Colonic mucosa (tissue), 4 donors: ENCODE results near the gene RAD51. TPM values are rescaled to one million over a fixed set of nuclear protein-coding genes. Genes with fewer than 3 reads are reported as not detected.
"Not testable (repeated sequence)": the region's sequence is repeated elsewhere in the genome, so short reads cannot be mapped to it uniquely, and the experiment has no call there.

ENCODE experiments used
- DNase-seq: peaks from one replicate; pipeline ENCODE4 v3.0.0-alpha.2; 2020
- H3K27ac ChIP-seq: fragments of 200-600 bp; one replicate; pipeline ENCODE4 v1.8.0; 2021
- H3K27me3 ChIP-seq: fragments of 200-600 bp; one replicate; pipeline ENCODE4 v1.8.0; 2021
- H3K36me3 ChIP-seq: fragments of 200-600 bp; one replicate; pipeline ENCODE4 v1.8.0; 2021
- H3K4me1 ChIP-seq: fragments of 200-600 bp; one replicate; pipeline ENCODE4 v1.8.0; 2021; ENCODE audit warnings: mild to moderate bottlenecking
- H3K4me3 ChIP-seq: fragments of 200-600 bp; one replicate; pipeline ENCODE4 v1.8.0; 2021
- H3K9ac ChIP-seq, 2 donors: one replicate each; pipeline ENCODE4 v1.7.0; 2013; ENCODE audit warnings: control low read depth in 2 of 2, low read depth in 2 of 2, low read length in 2 of 2
- H3K9me3 ChIP-seq: fragments of 200-600 bp; one replicate; pipeline ENCODE4 v1.8.0; 2021
- intact Hi-C: fragments of 100-400 bp; cut with DNase I; formaldehyde crosslinking; loops from one replicate; pipeline ENCODE4 v1.14.1; 2022
- total RNA-seq, 2 donors: library from RNA; stranded (reverse); fragmentation: NEBNext Ultra II Directional in 1 of 2; extraction: Animal tissue kit (Norgen Biotek cat#: 25700) in 1 of 2; gene quantifications; one replicate each; pipeline ENCODE4 v1.2.1, GENCODE V29; 2021
- TF ChIP-seq, protein P1 (sequence below): fragments of 200-600 bp; IDR thresholded peaks from one replicate; pipeline ENCODE4 v1.8.0; 2022; ENCODE audit warnings: antibody characterized with exemption, mild to moderate bottlenecking
- donor health status: healthy.
- donor health status: DM: no; HTN: no; CAD: no.
- donor health status: DM: no; HTN: no; CAD: no.

Gene RAD51
- total RNA-seq, 2 donors from 2014 or later = 10.0 to 30.5 TPM

DNA sequence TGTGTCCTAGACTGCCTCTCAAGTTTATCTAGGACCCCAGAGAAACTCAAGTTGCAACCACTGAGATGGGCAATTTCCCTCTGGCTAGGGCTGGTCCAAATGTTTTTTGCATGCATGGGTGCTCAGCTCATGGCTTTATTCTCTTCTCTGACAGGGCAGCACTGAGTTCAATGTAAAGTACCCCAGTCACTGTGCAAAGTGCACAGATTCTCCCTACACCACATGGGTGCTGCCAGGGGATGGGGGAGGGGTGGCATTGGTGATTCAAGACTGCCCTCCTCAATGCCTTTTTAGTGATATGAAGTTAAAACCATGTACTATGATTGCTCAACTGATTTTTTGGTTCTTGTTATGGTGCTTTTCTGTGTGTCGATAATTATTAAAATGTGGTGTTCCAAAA, 14.8 kb upstream of the RAD51 start:
- Histone ChIP-seq H3K4me3 (no peak overlapping the region), H3K9me3 (no peaks in the 10 kb centered on the region), H3K9ac (no peak overlapping the region), H3K4me1 (no peaks in the 10 kb centered on the region), H3K27me3 (no peaks in the 10 kb centered on the region), H3K36me3 (no peaks in the 10 kb centered on the region), H3K27ac (no peak overlapping the region)
- no peak for DNase-seq
- TF ChIP-seq, protein P1, sequence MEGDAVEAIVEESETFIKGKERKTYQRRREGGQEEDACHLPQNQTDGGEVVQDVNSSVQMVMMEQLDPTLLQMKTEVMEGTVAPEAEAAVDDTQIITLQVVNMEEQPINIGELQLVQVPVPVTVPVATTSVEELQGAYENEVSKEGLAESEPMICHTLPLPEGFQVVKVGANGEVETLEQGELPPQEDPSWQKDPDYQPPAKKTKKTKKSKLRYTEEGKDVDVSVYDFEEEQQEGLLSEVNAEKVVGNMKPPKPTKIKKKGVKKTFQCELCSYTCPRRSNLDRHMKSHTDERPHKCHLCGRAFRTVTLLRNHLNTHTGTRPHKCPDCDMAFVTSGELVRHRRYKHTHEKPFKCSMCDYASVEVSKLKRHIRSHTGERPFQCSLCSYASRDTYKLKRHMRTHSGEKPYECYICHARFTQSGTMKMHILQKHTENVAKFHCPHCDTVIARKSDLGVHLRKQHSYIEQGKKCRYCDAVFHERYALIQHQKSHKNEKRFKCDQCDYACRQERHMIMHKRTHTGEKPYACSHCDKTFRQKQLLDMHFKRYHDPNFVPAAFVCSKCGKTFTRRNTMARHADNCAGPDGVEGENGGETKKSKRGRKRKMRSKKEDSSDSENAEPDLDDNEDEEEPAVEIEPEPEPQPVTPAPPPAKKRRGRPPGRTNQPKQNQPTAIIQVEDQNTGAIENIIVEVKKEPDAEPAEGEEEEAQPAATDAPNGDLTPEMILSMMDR = no peak
- intact Hi-C loops = no loop called here

DNA sequence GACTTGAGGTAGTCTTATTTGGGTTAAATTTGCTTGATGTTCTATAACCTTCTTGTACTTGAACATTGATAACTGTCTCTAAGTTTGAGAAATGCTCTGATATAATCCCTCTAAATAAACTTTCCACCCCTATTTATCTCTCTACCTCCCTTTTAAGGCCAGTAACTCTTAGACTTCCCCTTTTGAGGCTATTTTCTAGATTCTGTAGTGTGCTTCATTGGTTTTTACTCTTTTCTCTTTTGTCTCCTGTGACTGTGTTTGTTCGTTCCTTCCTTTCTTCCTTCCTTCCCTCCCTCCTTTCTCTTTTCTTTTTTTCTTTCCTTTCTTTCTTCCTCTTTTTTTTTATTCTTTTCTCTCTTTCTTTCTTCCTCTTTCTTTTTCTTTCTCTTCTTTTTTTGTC, 14.0 kb upstream of the RAD51 start:
- DNase-seq, H3K27me3 ChIP-seq, H3K9me3 ChIP-seq, H3K4me3 ChIP-seq, H3K4me1 ChIP-seq, intact Hi-C loops, H3K9ac ChIP-seq, H3K36me3 ChIP-seq, H3K27ac ChIP-seq: not testable (repeated sequence)

DNA sequence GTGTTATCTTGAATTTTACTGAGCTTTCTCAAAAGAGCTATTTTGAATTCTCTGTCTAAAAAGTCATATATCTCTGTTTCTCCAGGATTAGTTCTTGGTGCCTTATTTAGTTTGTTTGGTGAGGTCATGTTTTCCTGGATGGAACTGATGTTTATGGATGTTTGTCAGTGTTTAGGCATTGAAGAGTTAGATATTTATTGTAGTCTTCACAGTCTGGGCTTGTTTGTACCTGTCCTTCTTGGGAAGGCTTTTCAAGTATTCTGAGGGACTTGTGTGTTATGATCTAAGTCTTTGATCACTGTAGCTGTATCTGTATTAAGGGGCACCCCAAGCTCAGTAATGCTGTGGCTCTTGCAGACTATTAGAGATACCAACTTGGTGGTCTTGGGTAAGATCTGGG, 10.6 kb upstream of the RAD51 start:
- DNase-seq = no peak
- Histone ChIP-seq H3K9ac (no peak overlapping the region), H3K4me3 (no peak overlapping the region), H3K9me3 (no peaks in the 10 kb centered on the region), H3K36me3 (no peaks in the 10 kb centered on the region), H3K4me1 (no peaks in the 10 kb centered on the region), H3K27ac (no peak overlapping the region), H3K27me3 (no peaks in the 10 kb centered on the region)
- intact Hi-C loops = no loop called here
- TF ChIP-seq, protein P1 = no peak

DNA sequence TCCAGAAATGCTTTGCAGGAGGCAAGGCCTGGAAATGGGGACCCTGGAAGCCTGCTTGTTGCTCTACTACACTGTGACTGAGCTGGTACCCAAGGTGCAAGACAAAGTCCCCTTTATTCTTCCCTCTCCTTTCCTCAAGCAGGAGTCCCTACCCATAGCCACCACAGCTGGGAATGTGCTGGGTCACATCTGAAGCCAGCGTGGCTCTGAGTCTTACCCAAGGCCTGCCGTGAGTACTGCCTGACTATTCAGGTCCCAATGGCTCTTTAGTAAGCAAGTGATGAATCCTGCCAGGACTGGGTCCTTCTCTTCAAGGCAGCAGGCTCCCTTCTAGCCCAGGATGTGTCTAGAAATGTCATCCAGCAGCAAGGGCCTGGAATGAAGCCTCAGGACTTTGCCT, 9.6 kb upstream of the RAD51 start:
- H3K9me3 ChIP-seq = no peaks in the 10 kb centered on the region
- H3K4me3 ChIP-seq = no peak overlapping the region
- H3K9ac ChIP-seq = no peak overlapping the region
- DNase-seq = no peak
- no peaks in the 10 kb centered on the region for H3K36me3 ChIP-seq
- no peak overlapping the region for H3K27ac ChIP-seq
- TF ChIP-seq, protein P1 = no peak
- intact Hi-C loops = no loop called here
- H3K4me1 ChIP-seq = no peaks in the 10 kb centered on the region
- H3K27me3 ChIP-seq = no peaks in the 10 kb centered on the region

DNA sequence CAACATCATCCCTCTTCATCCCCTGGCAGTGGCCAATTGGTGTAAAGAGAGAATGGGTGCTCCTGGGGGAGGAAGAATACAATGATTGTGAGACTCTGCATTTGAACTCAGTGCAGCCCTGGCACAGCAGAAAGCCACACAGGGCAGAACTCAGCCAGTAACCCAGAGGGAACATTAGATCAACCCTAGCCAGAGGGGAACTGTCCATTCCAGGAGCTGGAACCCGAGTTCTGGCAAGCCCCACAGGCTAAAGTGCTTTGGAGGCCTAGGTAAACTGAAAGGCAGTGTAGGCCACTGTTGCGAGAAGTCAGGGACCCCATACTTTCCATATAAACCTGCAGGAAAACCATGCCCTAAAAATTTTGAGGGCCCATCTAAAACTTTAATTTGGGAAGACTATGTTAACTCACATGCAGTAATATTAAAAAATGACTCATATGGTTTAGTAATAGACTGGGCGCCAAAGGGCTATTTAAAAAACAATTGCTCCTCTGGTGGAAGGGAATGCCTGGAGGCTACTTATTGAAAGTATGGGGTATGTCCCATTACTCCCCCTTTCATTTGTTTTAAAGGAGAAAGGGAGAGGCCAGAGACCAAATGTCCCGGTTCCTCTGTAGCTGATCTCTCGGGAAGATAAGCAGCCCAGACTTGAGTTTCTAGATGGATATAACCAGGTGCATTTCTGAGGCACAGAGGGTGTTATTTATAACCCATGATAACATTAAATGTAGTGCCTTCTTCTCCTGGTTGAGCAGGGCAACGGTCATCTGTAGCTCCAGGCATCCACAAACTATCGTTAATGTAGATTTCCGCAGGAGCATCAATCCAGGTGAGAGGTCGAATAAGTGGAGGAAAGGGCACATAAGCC, 5.8 kb upstream of the RAD51 start:
- intact Hi-C loops = no loop called here
- Histone ChIP-seq H3K27ac (no peak overlapping the region), H3K4me3 (no peak overlapping the region), H3K9me3 (no peaks in the 10 kb centered on the region), H3K4me1 (peaks cover 5% of the 10 kb centered on the region), H3K27me3 (no peaks in the 10 kb centered on the region), H3K36me3 (no peaks in the 10 kb centered on the region), H3K9ac (no peak overlapping the region)
- DNase-seq = no peak
- TF ChIP-seq, protein P1 = no peak

DNA sequence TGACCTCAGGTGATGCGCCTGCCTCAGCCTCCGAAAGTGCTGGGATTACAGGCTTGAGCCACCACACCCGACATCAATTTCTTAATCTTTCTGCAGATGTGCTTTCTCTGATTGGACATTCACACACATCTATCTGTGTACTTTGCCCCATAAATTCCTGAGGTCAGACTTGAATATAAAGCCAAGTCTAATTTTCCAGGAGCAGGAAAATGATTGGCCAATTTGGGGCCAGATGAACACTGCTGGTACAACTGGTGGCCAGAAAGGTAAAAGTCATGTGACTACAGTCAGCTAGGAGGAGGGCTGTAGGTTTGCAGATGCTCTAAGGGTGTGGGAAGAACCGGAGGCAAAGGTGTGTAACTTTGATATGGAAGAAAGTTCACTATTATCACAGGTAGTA, 3.2 kb upstream of the RAD51 start:
- TF ChIP-seq, protein P1 = no peak
- DNase-seq = peak; percentile 50
- H3K9ac ChIP-seq = no peak overlapping the region
- intact Hi-C loops = loop anchor here (10.0 kb wide), 1 partner anchor 203 kb away; the partner anchor contains the start of gene VPS18
- H3K27me3 ChIP-seq = no peaks in the 10 kb centered on the region
- peaks cover 5% of the 10 kb centered on the region for H3K4me1 ChIP-seq
- H3K9me3 ChIP-seq = no peaks in the 10 kb centered on the region
- H3K4me3 ChIP-seq = no peak overlapping the region
- H3K27ac ChIP-seq = no peak overlapping the region
- H3K36me3 ChIP-seq = no peaks in the 10 kb centered on the region
